H1 (cell line): ENCODE measurements around the gene TBC1D2. TPM values are rescaled to one million over a fixed set of nuclear protein-coding genes. Genes with fewer than 3 reads are reported as not detected.

Experiments
- CTCF ChIA-PET: fragments of 300-600 bp; sonication (Branson Sonifier 250); formaldehyde crosslinking; loops from one replicate; lab custom pipeline; 2021; ENCODE audit not compliant: partially characterized antibody; lab: Charles Lee
- POLR2A ChIA-PET: fragments of 300-600 bp; sonication (Branson Sonifier 250); formaldehyde crosslinking; loops from one replicate; lab custom pipeline; 2021; ENCODE audit warnings: inconsistent platforms; ENCODE audit not compliant: partially characterized antibody; lab: Charles Lee
- DNase-seq, 2 experiments: peaks; one replicate each; pipeline versions ENCODE4 v3.0.0 to v3.0.0-alpha.2; 2010 to 2022; ENCODE audit warnings: low spot score in 2 of 2, low read depth in 1 of 2, mixed read lengths in 1 of 2
- FAIRE-seq: peaks from 2 replicates; lab custom pipeline; 2011; peaks lifted over from hg19 to GRCh38; lab: Jason Lieb, UNC
- H2AFZ ChIP-seq: 2 replicates; pipeline ENCODE4 v1.8.1; 2012; ENCODE audit warnings: low read length, inconsistent platforms
- H2AK5ac ChIP-seq: 2 replicates; pipeline ENCODE4 v1.6.1; 2013; ENCODE audit warnings: low read depth, low read length
- H2BK120ac ChIP-seq: replicated peaks from 2 replicates; pipeline ENCODE3; 2013; ENCODE audit warnings: low read depth, low read length, inconsistent platforms
- H2BK12ac ChIP-seq: 2 replicates; pipeline ENCODE4 v1.6.1; 2013; ENCODE audit warnings: low read depth, low read length
- H2BK15ac ChIP-seq: 2 replicates; pipeline ENCODE4 v1.6.1; 2013; ENCODE audit warnings: low read length
- H2BK20ac ChIP-seq: 2 replicates; pipeline ENCODE4 v1.6.1; 2013; ENCODE audit warnings: low read length
- H2BK5ac ChIP-seq: 2 replicates; pipeline ENCODE4 v1.6.1; 2013; ENCODE audit warnings: low read depth, low read length
- H3K14ac ChIP-seq: 2 replicates; pipeline ENCODE4 v1.6.1; 2013; ENCODE audit warnings: inconsistent platforms; ENCODE audit not compliant: insufficient read length
- H3K18ac ChIP-seq: 2 replicates; pipeline ENCODE4 v1.6.1; 2013; ENCODE audit warnings: low read length; ENCODE audit errors: extremely low read depth
- H3K23ac ChIP-seq: 2 replicates; pipeline ENCODE4 v1.6.1; 2013; ENCODE audit warnings: inconsistent platforms; ENCODE audit not compliant: insufficient read length
- H3K23me2 ChIP-seq: 2 replicates; pipeline ENCODE4 v1.6.1; 2013; ENCODE audit warnings: low read depth, low read length
- H3K27ac ChIP-seq: 2 replicates; pipeline ENCODE4 v1.6.1; 2011; ENCODE audit warnings: low read depth, low read length, inconsistent platforms
- H3K27me3 ChIP-seq, 4 experiments: replicated peaks in 1 of 4; 1 replicate in 1 of 4; 2 replicates in 3 of 4; pipeline versions ENCODE4 v1.6.1 to v1.8.1; 2011 to 2013; ENCODE audit warnings: low read length in 3 of 4, mild to moderate bottlenecking in 3 of 4, inconsistent platforms in 2 of 4, mixed read lengths in 2 of 4, moderate library complexity in 1 of 4; ENCODE audit not compliant: control insufficient read depth in 3 of 4, insufficient read depth in 3 of 4; ENCODE audit errors: extremely low read depth in 1 of 4
- H3K36me3 ChIP-seq, 4 experiments: 2 replicates each; pipeline versions ENCODE4 v1.6.1 to v1.8.1; 2011 to 2013; ENCODE audit warnings: mild to moderate bottlenecking in 4 of 4, low read length in 3 of 4, moderate library complexity in 2 of 4, control low read depth in 1 of 4, inconsistent platforms in 1 of 4; ENCODE audit not compliant: insufficient read depth in 4 of 4, control insufficient read depth in 2 of 4
- H3K4ac ChIP-seq: replicated peaks from 2 replicates; pipeline ENCODE3; 2013; ENCODE audit warnings: low read length, low read depth, mixed read lengths, inconsistent platforms; ENCODE audit not compliant: insufficient read length
- H3K4me1 ChIP-seq, 4 experiments: replicated peaks in 1 of 4; 1 replicate in 1 of 4; 2 replicates in 3 of 4; pipeline versions ENCODE4 v1.6.1 to v1.8.1; 2011 to 2013; ENCODE audit warnings: low read length in 3 of 4, inconsistent platforms in 2 of 4, mixed read lengths in 1 of 4; ENCODE audit not compliant: insufficient read depth in 4 of 4, control insufficient read depth in 3 of 4
- H3K4me2 ChIP-seq, 2 experiments: 2 replicates each; pipeline versions ENCODE4 v1.6.1 to v1.8.1; 2011 to 2013; ENCODE audit warnings: low read depth in 2 of 2, low read length in 2 of 2, control low read depth in 1 of 2, inconsistent platforms in 1 of 2, mild to moderate bottlenecking in 1 of 2; ENCODE audit not compliant: insufficient read depth in 1 of 2
- H3K4me3 ChIP-seq, 4 experiments: fragments of 200-600, 300-600 bp in 1 of 4; sonication (generic), shearing (Covaris generic), sonication (Bioruptor Twin) in 1 of 4; 2 replicates each; pipeline versions ENCODE4 v1.5.1 to v1.8.1; 2011 to 2016; ENCODE audit warnings: low read length in 4 of 4, low read depth in 3 of 4, control low read depth in 2 of 4, inconsistent platforms in 2 of 4, mild to moderate bottlenecking in 2 of 4, mixed read lengths in 1 of 4, moderate library complexity in 1 of 4; ENCODE audit not compliant: insufficient read depth in 2 of 4; ENCODE audit errors: extremely low read depth in 1 of 4
- H3K56ac ChIP-seq: replicated peaks from 2 replicates; pipeline ENCODE3; 2013; ENCODE audit warnings: low read depth, mild to moderate bottlenecking, mixed read lengths, low read length, inconsistent platforms; ENCODE audit not compliant: insufficient read length
- H3K79me1 ChIP-seq: 2 replicates; pipeline ENCODE4 v1.6.1; 2013; ENCODE audit warnings: low read depth, low read length, control low read depth
- H3K79me2 ChIP-seq, 2 experiments: 2 replicates each; pipeline versions ENCODE4 v1.6.1 to v1.8.1; 2012 to 2013; ENCODE audit warnings: low read length in 2 of 2, mild to moderate bottlenecking in 2 of 2, inconsistent platforms in 1 of 2; ENCODE audit not compliant: insufficient read depth in 2 of 2, control insufficient read depth in 1 of 2
- H3K9ac ChIP-seq, 4 experiments: replicated peaks in 1 of 4; 1 replicate in 1 of 4; 2 replicates in 3 of 4; pipeline versions ENCODE4 v1.6.1 to v1.8.1; 2011 to 2013; ENCODE audit warnings: low read depth in 3 of 4, low read length in 3 of 4, control low read depth in 2 of 4, mild to moderate bottlenecking in 2 of 4, moderate library complexity in 2 of 4, inconsistent platforms in 1 of 4; ENCODE audit errors: extremely low read depth in 1 of 4
- H3K9me3 ChIP-seq, 2 experiments: 2 replicates each; pipeline versions ENCODE4 v1.6.1 to v1.8.1; 2012 to 2013; ENCODE audit warnings: mild to moderate bottlenecking in 2 of 2, moderate library complexity in 2 of 2, control low read depth in 1 of 2, inconsistent platforms in 1 of 2, low read depth in 1 of 2, low read length in 1 of 2, mixed read lengths in 1 of 2; ENCODE audit not compliant: insufficient read depth in 2 of 2
- H4K20me1 ChIP-seq, 2 experiments: replicated peaks in 1 of 2; 2 replicates each; pipeline versions ENCODE3 to v1.8.1; 2011 to 2013; ENCODE audit warnings: inconsistent platforms in 2 of 2, low read length in 2 of 2, mild to moderate bottlenecking in 1 of 2; ENCODE audit not compliant: insufficient read depth in 2 of 2, control insufficient read depth in 1 of 2
- H4K5ac ChIP-seq: 2 replicates; pipeline ENCODE4 v1.6.1; 2013; ENCODE audit warnings: low read length, low read depth, mixed read lengths, inconsistent platforms; ENCODE audit not compliant: insufficient read length
- H4K8ac ChIP-seq: 2 replicates; pipeline ENCODE4 v1.8.0; 2013; ENCODE audit warnings: mild to moderate bottlenecking, moderate library complexity, low read length, inconsistent platforms; ENCODE audit not compliant: insufficient read depth; ENCODE audit errors: extremely low read depth
- H4K91ac ChIP-seq: replicated peaks from 2 replicates; pipeline ENCODE3; 2013; ENCODE audit warnings: low read length, mixed read lengths, inconsistent platforms; ENCODE audit not compliant: insufficient read length
- ATF3 ChIP-seq: IDR thresholded peaks from 2 replicates; pipeline ENCODE4 v1.6.1; 2011; ENCODE audit warnings: low read depth, mild to moderate bottlenecking, low read length; ENCODE audit not compliant: insufficient read depth
- CTBP2 ChIP-seq: IDR thresholded peaks from 2 replicates; pipeline ENCODE4 v1.7.0; 2011; ENCODE audit warnings: borderline replicate concordance, mild to moderate bottlenecking, moderate library complexity, mixed read lengths, low read length; ENCODE audit not compliant: insufficient read depth, insufficient read length
- CTCF ChIP-seq, 3 experiments: IDR thresholded peaks; 1 replicate in 2 of 3; 2 replicates in 1 of 3; pipeline versions ENCODE4 v1.5.1 to v1.6.1; 2011; ENCODE audit warnings: low read length in 3 of 3, mild to moderate bottlenecking in 3 of 3, inconsistent platforms in 2 of 3, low read depth in 1 of 3, moderate library complexity in 1 of 3; ENCODE audit not compliant: insufficient read depth in 1 of 3; ENCODE audit errors: control extremely low read depth in 1 of 3
- RAD21 ChIP-seq, 2 experiments: IDR thresholded peaks in 1 of 2; conservative IDR thresholded peaks in 1 of 2; 2 replicates each; pipeline ENCODE4 v1.6.1; 2011; ENCODE audit warnings: low read depth in 2 of 2, low read length in 2 of 2, improper control_type of control experiment in 1 of 2, inconsistent platforms in 1 of 2, mild to moderate bottlenecking in 1 of 2, moderate library complexity in 1 of 2
- SRF ChIP-seq: IDR thresholded peaks from 2 replicates; pipeline ENCODE4 v1.6.1; 2011; ENCODE audit warnings: mild to moderate bottlenecking, low read depth, low read length, moderate library complexity
- WGBS, 2 experiments: shearing (Covaris generic) in 1 of 2; methylation state at CpG; one replicate each; pipeline versions ENCODE4 v1.1.6 to v1.1.7; 2013 to 2015; ENCODE audit warnings: low lambda C conversion rate in 2 of 2, mixed read lengths in 2 of 2, inconsistent platforms in 1 of 2, low coverage in 1 of 2, missing lambda C conversion rate in 1 of 2; ENCODE audit not compliant: insufficient replicate concordance in 2 of 2, insufficient coverage in 1 of 2, insufficient read length in 1 of 2; ENCODE audit errors: extremely low coverage in 1 of 2, missing lambda C conversion rate in 1 of 2; 5-methylcytosine and 5-hydroxymethylcytosine counted together
- polyA plus RNA-seq, 7 experiments: library from polyadenylated mRNA; depleted of rRNA in 3 of 7; stranded (reverse) in 5 of 7; unstranded in 2 of 7; fragments of >200 nt in 5 of 7; fragments of 200-250 nt in 2 of 7; gene quantifications; 1 replicate in 5 of 7; 2 replicates in 1 of 7; 4 replicates in 1 of 7; pipeline versions ENCODE4 v1.2.1 to v1.2.3, GENCODE V29; 2011 to 2013; ENCODE audit warnings: missing spikeins in 2 of 7, mixed read lengths in 2 of 7
- total RNA-seq: library from RNA; stranded (reverse); fragmentation: NEBNext Ultra II Directional; extraction: Animal tissue kit (Norgen Biotek cat#: 25700); gene quantifications from 2 replicates; pipeline ENCODE4 v1.2.1, GENCODE V29; 2021

TBC1D2 gene
- total and polyA plus RNA-seq, 2 of the 8 experiments (the other 6 are each of a cell fraction or from before 2014, with no cell fraction given) = 7.4 TPM

- 82% methylated on average over 9 of the region's 9 CpGs; no CpG with 5 or more reads in 1 of the 2 experiments for WGBS, 2 experiments
- H2AFZ ChIP-seq = no peak overlapping the region
- H3K79me1 ChIP-seq = no peaks in the 10 kb centered on the region
- no peak overlapping the region for H3K4ac ChIP-seq
- TF ChIP-seq CTCF (IDR thresholded peaks at IDR 0.05; ENCODE audit: control extremely low read depth in 1 of 3, insufficient read depth in 1 of 3, low read depth in 1 of 3, low read length in 3 of 3) (peak; percentile 75 to 94 (median 87)), RAD21 (IDR thresholded peaks at IDR 0.05 in 1 of 2, conservative IDR thresholded peaks at IDR 0.05 in 1 of 2; ENCODE audit: low read depth in 2 of 2, low read length in 2 of 2) (peak; percentile 66 to 73), SRF (no peak), ATF3 (no peak), CTBP2 (no peak)
- H3K4me2 ChIP-seq = no peak overlapping the region
- DNase-seq (peak in 1 of 2 experiments; percentile 74), FAIRE-seq (peak; percentile 78)
- H3K9me3 ChIP-seq = no peaks in the 10 kb centered on the region
- CTCF ChIA-PET = interaction anchor here (0.7 to 7.6 kb wide), 17 partner anchors 11 to 321 kb away, joined by 3 to 62 read pairs (median 4); partner anchors contain the start of gene TBC1D2
- H4K5ac ChIP-seq = no peak overlapping the region
- H4K91ac ChIP-seq = no peak overlapping the region
- H3K23me2 ChIP-seq = no peaks in the 10 kb centered on the region
- H2BK5ac ChIP-seq = no peak overlapping the region
- no peak overlapping the region for H2BK20ac ChIP-seq
- no peak overlapping the region for H2BK15ac ChIP-seq
- H3K18ac ChIP-seq = no peak overlapping the region
- no peak overlapping the region for H3K56ac ChIP-seq
- H2BK12ac ChIP-seq = no peak overlapping the region
- no peaks in the 10 kb centered on the region for H3K79me2 ChIP-seq
- no peaks in the 10 kb centered on the region for H3K27me3 ChIP-seq
- H2AK5ac ChIP-seq = 0 out of 2 replicates have a peak overlapping the region, but pooled peaks have one; percentile 20
- POLR2A ChIA-PET = no interaction called here
- H3K14ac ChIP-seq = no peak overlapping the region
- no peaks in the 10 kb centered on the region for H4K20me1 ChIP-seq
- no peak overlapping the region for H4K8ac ChIP-seq
- peaks cover 7 to 25% (median 15%) of the 10 kb centered on the region in 4 experiments for H3K4me1 ChIP-seq
- H3K9ac ChIP-seq = no peak overlapping the region; a peak in 1 of 7 replicates
- H3K4me3 ChIP-seq = no peak overlapping the region
- H3K27ac ChIP-seq = no peak overlapping the region
- no peak overlapping the region for H3K23ac ChIP-seq
- H2BK120ac ChIP-seq = no peak overlapping the region
- H3K36me3 ChIP-seq = peaks cover 0 to 2% (median under 1%) of the 10 kb centered on the region in 4 experiments; a peak in 1 of 8 replicates
These were observed 39.6 kb downstream of the TBC1D2 start for GRCh38 chr9:98215821-98216220.
